Tibial nerve (tissue), 4 donors: ENCODE data around the gene BNC2.

Source experiments
- CTCF ChIP-seq, 5 experiments: fragments of 200-600 bp in 3 of 5; fragments of 450-650 bp in 2 of 5; sonication (generic) in 3 of 5; IDR thresholded peaks; one replicate each; pipeline ENCODE4 v1.5.1; 2016 to 2019; ENCODE audit warnings: antibody characterized with exemption in 5 of 5, mild to moderate bottlenecking in 3 of 5, moderate library complexity in 2 of 5
- EP300 ChIP-seq, 2 donors: sonication (generic); formaldehyde crosslinking; IDR thresholded peaks; one replicate each; pipeline ENCODE4 v1.6.1; 2017; ENCODE audit warnings: antibody characterized with exemption in 2 of 2, mild to moderate bottlenecking in 1 of 2
- POLR2A ChIP-seq, 2 donors: fragments of 450-650 bp; IDR thresholded peaks; one replicate each; pipeline ENCODE4 v1.6.1; 2017; ENCODE audit warnings: antibody characterized with exemption in 2 of 2, mild to moderate bottlenecking in 2 of 2, moderate library complexity in 2 of 2

- TF ChIP-seq POLR2A (IDR thresholded peaks at IDR 0.05) = no peak
- TF ChIP-seq CTCF (IDR thresholded peaks at IDR 0.05) = no peak
- TF ChIP-seq EP300 (IDR thresholded peaks at IDR 0.05) = no peak
These were observed 197.3 kb downstream of the BNC2 start for GRCh38 chr9:16673171-16673570.
